Adrenal gland (tissue), 12 donors: ENCODE results near the gene C4orf33. TPM values are rescaled to one million over a fixed set of nuclear protein-coding genes. Genes with fewer than 3 reads are reported as not detected.

ENCODE experiments used
- DNase-seq, 7 donors: peaks; one replicate each; pipeline ENCODE4 v3.0.0-alpha.2; 2019 to 2020
- H3K27ac ChIP-seq, 5 donors: fragments of 200-600 bp; sonication (generic) in 4 of 5; 1 replicate in 3 of 5; 2 replicates in 2 of 5; pipeline versions ENCODE4 v1.5.1 to v1.8.0; 2016 to 2020; ENCODE audit warnings: mild to moderate bottlenecking in 1 of 5
- H3K27me3 ChIP-seq: fragments of 200-600 bp; 2 replicates; pipeline ENCODE4 v1.8.0; 2021
- H3K36me3 ChIP-seq, 2 donors: fragments of 200-600 bp; replicated peaks in 1 of 2; 1 replicate in 1 of 2; 2 replicates in 1 of 2; pipeline versions ENCODE4 v1.5.1 to v1.8.0; 2018 to 2022
- H3K4me1 ChIP-seq, 2 donors: fragments of 200-600 bp; replicated peaks in 1 of 2; 1 replicate in 1 of 2; 2 replicates in 1 of 2; pipeline versions ENCODE4 v1.5.1 to v1.8.0; 2018 to 2021
- H3K4me3 ChIP-seq, 4 donors: fragments of 200-600 bp; sonication (generic) in 3 of 4; one replicate each; pipeline ENCODE4 v1.5.1; 2016 to 2018
- H3K9me3 ChIP-seq, 3 donors: fragments of 200-600 bp; sonication (generic) in 1 of 3; replicated peaks in 1 of 3; 1 replicate in 2 of 3; 2 replicates in 1 of 3; pipeline versions ENCODE4 v1.5.1 to v1.8.0; 2016 to 2021
- POLR2A ChIP-seq, 2 donors: fragments of 450-650 bp; IDR thresholded peaks; one replicate each; pipeline ENCODE4 v1.6.1; 2017; ENCODE audit warnings: antibody characterized with exemption in 2 of 2, mild to moderate bottlenecking in 2 of 2, moderate library complexity in 1 of 2
- WGBS, 4 donors: extraction: QIAGEN DNeasy Blood & Tissue Kit in 2 of 4; methylation state at CpG; one replicate each; pipeline versions ENCODE4 v1.1.5 to v1.1.7; 2013 to 2017; 5-methylcytosine and 5-hydroxymethylcytosine counted together
- intact Hi-C, 2 donors: fragments of 100-400 bp; cut with DNase I; formaldehyde crosslinking; loops; one replicate each; pipeline versions ENCODE4 v1.14.1 to v1.15.0; 2022 to 2023
- polyA plus RNA-seq, 3 donors: library from polyadenylated mRNA; stranded (reverse); fragments of 200-250 nt in 2 of 3; fragments of 350-450 nt in 1 of 3; fragmentation: Illumina TruSeq in 1 of 3; extraction: RNeasy Lipid Tissue Mini Kit (QIAGEN cat#74804) in 1 of 3; gene quantifications; one replicate each; pipeline ENCODE4 v1.2.3, GENCODE V29; 2013 to 2014
- total RNA-seq, 9 donors: library from RNA; depleted of rRNA in 4 of 9; stranded (reverse); fragments of >200 nt in 4 of 9; fragments of 120-200 nt in 1 of 9; fragmentation: NEBNext Ultra II Directional in 1 of 9; extraction: Animal tissue kit (Norgen Biotek cat#: 25700) in 1 of 9; gene quantifications; one replicate each; pipeline versions ENCODE4 v1.1.0 to v1.2.4, GENCODE V29; 2013 to 2023
- TF ChIP-seq, protein P1 (sequence below), 6 experiments: fragments of 450-650 bp in 4 of 6; fragments of 200-600 bp in 2 of 6; sonication (generic) in 1 of 6; IDR thresholded peaks; 1 replicate in 5 of 6; 2 replicates in 1 of 6; pipeline versions ENCODE4 v1.5.1 to v1.8.0; 2016 to 2021; ENCODE audit warnings: antibody characterized with exemption in 6 of 6, mild to moderate bottlenecking in 2 of 6, moderate library complexity in 1 of 6
- donor health status: healthy with polysubstance abuse.
- donor health status: Bipolar disorder and iron deficiency.
- donor health status: DM: yes; HTN: yes; CAD: no.
- donor health status: DM: no; HTN: no; CAD: no.
- donor health status: DM: no; HTN: no; CAD: no.
- donor health status: DM: yes; HTN: yes; CAD: no.

Gene C4orf33
- total and polyA plus RNA-seq, 12 donors, result 8.4 to 30.0 (median 11.3) TPM

GRCh38 chr4:129136433-129136832, 40.5 kb downstream of the C4orf33 start:
- H3K36me3 ChIP-seq, result no peaks in the 10 kb centered on the region
- H3K4me3 ChIP-seq, result no peak overlapping the region
- DNase-seq, result no peak
- no peaks in the 10 kb centered on the region for H3K9me3 ChIP-seq
- intact Hi-C loops, result no loop called here
- H3K4me1 ChIP-seq, result no peaks in the 10 kb centered on the region
- no peak overlapping the region for H3K27ac ChIP-seq
- H3K27me3 ChIP-seq, result no peaks in the 10 kb centered on the region
- TF ChIP-seq, protein P1, sequence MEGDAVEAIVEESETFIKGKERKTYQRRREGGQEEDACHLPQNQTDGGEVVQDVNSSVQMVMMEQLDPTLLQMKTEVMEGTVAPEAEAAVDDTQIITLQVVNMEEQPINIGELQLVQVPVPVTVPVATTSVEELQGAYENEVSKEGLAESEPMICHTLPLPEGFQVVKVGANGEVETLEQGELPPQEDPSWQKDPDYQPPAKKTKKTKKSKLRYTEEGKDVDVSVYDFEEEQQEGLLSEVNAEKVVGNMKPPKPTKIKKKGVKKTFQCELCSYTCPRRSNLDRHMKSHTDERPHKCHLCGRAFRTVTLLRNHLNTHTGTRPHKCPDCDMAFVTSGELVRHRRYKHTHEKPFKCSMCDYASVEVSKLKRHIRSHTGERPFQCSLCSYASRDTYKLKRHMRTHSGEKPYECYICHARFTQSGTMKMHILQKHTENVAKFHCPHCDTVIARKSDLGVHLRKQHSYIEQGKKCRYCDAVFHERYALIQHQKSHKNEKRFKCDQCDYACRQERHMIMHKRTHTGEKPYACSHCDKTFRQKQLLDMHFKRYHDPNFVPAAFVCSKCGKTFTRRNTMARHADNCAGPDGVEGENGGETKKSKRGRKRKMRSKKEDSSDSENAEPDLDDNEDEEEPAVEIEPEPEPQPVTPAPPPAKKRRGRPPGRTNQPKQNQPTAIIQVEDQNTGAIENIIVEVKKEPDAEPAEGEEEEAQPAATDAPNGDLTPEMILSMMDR (IDR thresholded peaks at IDR 0.05), result no peak
- no peak for TF ChIP-seq POLR2A (IDR thresholded peaks at IDR 0.05)
- 83 to 96% (median 93%) methylated on average over 6 to 8 of the region's 8 CpGs for WGBS, 4 donors

DNA sequence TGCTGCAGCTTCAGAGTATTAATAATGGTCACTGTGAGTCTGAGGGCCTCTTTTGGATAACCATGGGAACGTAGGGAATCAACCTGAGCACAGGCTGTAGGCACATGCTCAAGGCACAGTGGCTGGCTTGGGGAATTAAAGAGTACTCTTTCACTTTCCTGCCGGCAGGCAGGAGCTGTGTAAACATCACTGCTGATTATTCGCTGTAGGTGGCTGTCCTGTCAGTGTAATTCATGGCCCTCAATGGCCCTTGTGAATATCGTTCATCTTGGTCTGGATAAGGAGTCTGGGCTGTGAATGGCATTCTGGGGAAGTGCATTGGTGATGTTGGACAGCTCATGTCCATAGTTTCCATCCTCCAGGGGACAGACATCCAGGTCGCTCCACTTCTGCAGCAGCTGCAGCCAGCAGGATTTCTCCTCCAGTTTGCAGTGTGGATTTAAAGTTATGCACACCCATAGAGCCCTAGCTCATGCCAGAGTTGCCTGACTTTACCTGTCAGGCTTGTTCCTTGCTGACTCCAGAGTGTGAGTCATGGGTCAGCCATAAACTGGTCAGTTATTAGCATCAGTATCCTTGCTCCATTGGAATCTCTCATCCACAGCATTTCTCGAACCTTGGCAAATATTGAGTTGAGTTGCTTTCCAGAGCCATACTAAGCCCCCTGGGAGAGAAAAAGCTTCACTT, 43.0 kb downstream of the C4orf33 start:
- H3K4me3 ChIP-seq, result no peak overlapping the region
- intact Hi-C loops, result no loop called here
- no peaks in the 10 kb centered on the region for H3K36me3 ChIP-seq
- TF ChIP-seq, protein P1 (IDR thresholded peaks at IDR 0.05), result no peak
- no peak for TF ChIP-seq POLR2A (IDR thresholded peaks at IDR 0.05)
- H3K27ac ChIP-seq, result no peak overlapping the region
- no peaks in the 10 kb centered on the region for H3K9me3 ChIP-seq
- H3K4me1 ChIP-seq, result no peaks in the 10 kb centered on the region
- DNase-seq, result no peak
- H3K27me3 ChIP-seq, result no peaks in the 10 kb centered on the region
- 58 to 74% (median 70%) methylated on average over 6 of the region's 6 CpGs for WGBS, 4 donors

DNA sequence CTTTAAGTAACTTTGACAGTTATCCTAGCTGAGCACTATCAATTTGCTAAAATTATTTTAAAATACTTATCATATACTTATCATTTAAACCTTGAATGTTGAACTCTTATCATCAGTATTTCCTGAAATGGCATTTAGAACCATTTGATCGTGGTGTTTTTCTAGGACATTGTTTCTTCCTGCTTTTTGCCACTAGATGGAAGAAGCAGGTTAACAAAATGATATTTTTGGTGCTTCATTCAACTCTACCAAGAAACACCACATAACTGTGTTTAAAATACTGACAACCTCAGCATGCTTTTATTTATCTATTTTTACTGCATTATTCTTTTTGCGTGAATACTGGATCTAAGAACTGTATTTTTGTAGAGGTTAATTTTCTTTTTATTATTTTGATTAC, 44.6 kb downstream of the C4orf33 start:
- no peaks in the 10 kb centered on the region for H3K27me3 ChIP-seq
- intact Hi-C loops, result no loop called here
- H3K4me3 ChIP-seq, result no peak overlapping the region
- H3K4me1 ChIP-seq, result no peaks in the 10 kb centered on the region
- H3K9me3 ChIP-seq, result no peaks in the 10 kb centered on the region
- 37 to 41% (median 40%) methylated on average over 2 of the region's 2 CpGs for WGBS, 4 donors
- TF ChIP-seq, protein P1 (IDR thresholded peaks at IDR 0.05), result peak in 3 of 6 experiments; percentile 2 to 31 (median 16)
- TF ChIP-seq POLR2A (IDR thresholded peaks at IDR 0.05), result no peak
- H3K36me3 ChIP-seq, result no peaks in the 10 kb centered on the region
- no peak for DNase-seq
- no peak overlapping the region for H3K27ac ChIP-seq

GRCh38 chr4:129143359-129143758, 47.4 kb downstream of the C4orf33 start:
- Histone ChIP-seq H3K4me1 (no peaks in the 10 kb centered on the region), H3K36me3 (no peaks in the 10 kb centered on the region), H3K27me3 (no peaks in the 10 kb centered on the region), H3K4me3 (no peak overlapping the region), H3K9me3 (no peaks in the 10 kb centered on the region), H3K27ac (no peak overlapping the region)
- DNase-seq, result no peak
- TF ChIP-seq POLR2A (IDR thresholded peaks at IDR 0.05), result no peak
- TF ChIP-seq, protein P1 (IDR thresholded peaks at IDR 0.05), result no peak
- WGBS, 4 donors, result 39 to 63% (median 40%) methylated on average over 2 of the region's 2 CpGs
- intact Hi-C loops, result no loop called here
